Measurements from ENCODE around the gene C9orf78. TPM values are rescaled to one million over a fixed set of nuclear protein-coding genes. Genes with fewer than 3 reads are reported as not detected.

C9orf78 gene
- total and polyA plus RNA-seq, 9 of the 15 experiments (the other 6 are each of a cell fraction or from before 2014, with no cell fraction given): 94.6 to 266 (median 202) TPM

DNA sequence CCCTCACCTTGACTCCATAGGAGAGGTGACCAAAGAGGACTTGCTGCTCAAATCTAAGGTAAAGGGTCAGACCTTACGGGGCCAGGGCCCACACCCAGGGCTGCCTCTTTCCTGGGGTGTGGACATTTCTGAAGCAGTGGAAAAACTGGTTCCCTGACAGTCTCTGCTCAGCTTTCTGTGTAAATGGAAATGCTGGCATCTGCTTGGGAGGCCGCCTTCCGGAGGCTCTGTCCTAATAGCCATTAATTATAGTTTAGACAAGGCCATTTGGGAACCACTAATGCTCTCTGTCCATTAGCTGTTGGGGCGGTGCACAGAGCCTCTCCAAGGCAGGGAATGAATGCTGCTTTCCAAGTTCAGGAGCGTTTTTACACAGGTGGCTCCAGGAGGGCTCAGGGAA is 17.5 kb upstream of the C9orf78 start:
- H3K9me3 ChIP-seq (replicated peaks; ENCODE audit: control insufficient read depth, insufficient read depth, low read depth, low read length): no peaks in the 10 kb centered on the region
- H3K9ac ChIP-seq (ENCODE audit: insufficient read depth in 1 of 2, low read depth in 2 of 2, low read length in 2 of 2): no peak overlapping the region; a peak in 1 of 4 replicates
- H3K4me3 ChIP-seq: no peak overlapping the region
- no peak overlapping the region for H3K4me2 ChIP-seq (ENCODE audit: insufficient read depth, low read length)
- peaks cover 14 to 18% of the 10 kb centered on the region in 2 experiments; a peak in 4 of 5 replicates for H3K4me1 ChIP-seq (replicated peaks in 1 of 2; ENCODE audit: control insufficient read depth in 2 of 2, insufficient read depth in 2 of 2, low read length in 2 of 2)
- no peak for ATAC-seq
- H2AFZ ChIP-seq (ENCODE audit: low read depth, low read length): no peak overlapping the region
- H3K36me3 ChIP-seq (ENCODE audit: control insufficient read depth, insufficient read depth, low read length): peaks cover 83% of the 10 kb centered on the region
- POLR2A ChIA-PET: interaction anchor here (1.9 to 7.5 kb wide), 4 partner anchors 8 to 16 kb away, joined by 5 to 91 read pairs (median 9); no protein-coding TSS in a partner anchor
- no peaks in the 10 kb centered on the region for H4K20me1 ChIP-seq (replicated peaks; ENCODE audit: control insufficient read depth, insufficient read depth, low read length)
- in situ Hi-C loops (cut with MboI) (no loop called here), intact Hi-C loops (cut with micrococcal nuclease) (no loop called here)
- TF ChIP-seq HOXB6 (CRISPR knock-in tag; IDR thresholded peaks at IDR 0.05; ENCODE audit: borderline replicate concordance): no peak
- TF ChIP-seq ZBTB7A (IDR thresholded peaks at IDR 0.05; ENCODE audit: borderline replicate concordance, control insufficient read depth, low read depth, low read length): no peak
- no peak for TF ChIP-seq EHMT2 (IDR thresholded peaks at IDR 0.05)
- no peak for TF ChIP-seq TRIM24 (IDR thresholded peaks at IDR 0.05)
- no peak for TF ChIP-seq ARHGAP35 (IDR thresholded peaks at IDR 0.05; ENCODE audit: partially characterized antibody)
- TF ChIP-seq NFYB (IDR thresholded peaks at IDR 0.05; ENCODE audit: extremely low read depth, insufficient read length): no peak
- no peak for TF ChIP-seq EP300 (IDR thresholded peaks at IDR 0.05; ENCODE audit: low read length)
- no peak for TF ChIP-seq SMC3 (conservative IDR thresholded peaks at IDR 0.05; ENCODE audit: insufficient read depth, low read depth, low read length)
- BruUV-seq (replicated peaks): no TSS peak
- CTCF ChIA-PET (ENCODE audit: low intra/inter-chr PET ratio): no interaction called here
- 67% methylated on average over 5 of the region's 5 CpGs for WGBS (ENCODE audit: insufficient coverage, low coverage, missing lambda C conversion rate)
- no peaks in the 10 kb centered on the region for H3K27me3 ChIP-seq (ENCODE audit: control insufficient read depth in 2 of 2, insufficient read depth in 2 of 2, low read length in 2 of 2)
- no peak for DNase-seq (ENCODE audit: extremely low read depth in 1 of 4, low spot score in 3 of 4)
- no peak overlapping the region for H3K27ac ChIP-seq (ENCODE audit: extremely low read depth, low read depth, low read length)
- peaks cover 11% of the 10 kb centered on the region; the same call in 2 of the 3 replicates for H3K79me2 ChIP-seq (ENCODE audit: control insufficient read depth, insufficient read depth, low read length)
- no peaks in the 10 kb centered on the region for H3K9me1 ChIP-seq (ENCODE audit: control insufficient read depth, insufficient read depth, low read length)
- no peak for FAIRE-seq
